ENCODE data around the gene PAQR9.

Gene PAQR9

DNA sequence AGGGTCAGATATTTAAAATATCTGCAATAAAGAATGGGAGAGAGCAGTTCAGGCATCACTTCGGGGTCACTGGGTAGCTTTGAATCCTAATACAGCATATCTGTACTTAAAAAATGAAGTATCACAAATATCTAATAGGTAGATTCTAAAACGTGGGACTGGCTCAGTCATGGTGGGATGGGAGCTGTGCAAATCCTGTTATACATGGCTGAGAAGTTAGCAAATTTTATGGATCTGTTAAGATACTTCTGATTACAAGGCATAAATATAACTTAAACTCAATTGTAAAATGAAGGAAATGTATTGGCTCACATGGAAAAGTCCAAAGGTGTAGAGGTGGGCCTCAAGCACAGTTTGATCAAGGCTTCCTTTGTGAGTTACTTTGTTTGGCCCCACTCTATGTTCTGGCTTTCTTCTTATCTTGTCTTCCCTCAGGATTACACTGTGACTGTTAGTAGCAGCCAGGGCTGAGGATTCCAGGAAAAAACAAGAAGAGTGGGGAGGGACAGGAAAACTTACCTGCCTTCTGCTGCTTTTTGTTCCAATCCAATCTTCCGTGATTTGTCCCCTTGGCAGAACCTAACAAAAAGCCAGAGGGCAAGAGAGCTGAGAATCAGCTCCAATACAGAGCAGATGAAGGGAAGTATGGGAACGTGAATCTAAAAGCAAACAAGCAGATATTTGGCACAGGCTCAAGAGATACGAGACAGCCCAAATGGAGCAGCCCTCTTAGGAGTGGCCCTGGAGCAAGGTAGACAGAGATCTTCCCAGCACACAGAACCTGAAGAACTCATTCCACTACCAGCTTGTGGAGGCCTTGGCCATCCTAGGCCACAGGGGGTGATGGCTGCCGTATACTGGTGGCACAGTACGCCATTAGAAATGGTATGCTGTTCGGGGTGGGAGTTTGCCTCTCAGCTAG lies 10.9 kb downstream of the PAQR9 start:
- no peak for DNase-seq

GRCh38 chr3:142951794-142952193 lies 11.7 kb downstream of the PAQR9 start:
- DNase-seq, result no peak

- DNase-seq, result no peak
Observed at GRCh38 chr3:142950972-142951371, 12.5 kb downstream of the PAQR9 start.

- DNase-seq, result no peak
Observed at GRCh38 chr3:142947799-142948575, 15.5 kb downstream of the PAQR9 start.

- DNase-seq, result no peak
Observed at GRCh38 chr3:142947352-142947751, 16.1 kb downstream of the PAQR9 start.

- no peak for DNase-seq
Observed at GRCh38 chr3:142946861-142947260, 16.6 kb downstream of the PAQR9 start.

- DNase-seq, result no peak
Observed at GRCh38 chr3:142945023-142945422, 18.5 kb downstream of the PAQR9 start.

DNA sequence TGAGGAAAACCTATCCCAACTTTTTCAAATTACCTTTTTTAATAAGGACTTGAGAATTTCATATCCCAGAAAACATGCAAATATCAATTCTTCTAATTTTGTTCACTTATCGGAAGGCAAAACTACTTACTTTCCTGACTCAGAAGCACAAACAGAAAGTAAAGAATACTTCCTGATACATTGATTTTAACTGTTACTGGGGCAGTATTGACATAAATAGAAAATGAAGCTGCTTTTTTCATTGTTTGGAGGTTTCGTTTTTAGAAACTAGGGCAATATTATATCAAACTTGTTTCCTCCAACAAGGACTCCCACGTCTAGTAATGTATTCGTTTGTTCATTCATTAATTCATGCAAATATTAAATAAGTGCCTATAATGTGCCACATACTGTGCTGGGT lies 19.1 kb downstream of the PAQR9 start:
- DNase-seq, result no peak

DNA sequence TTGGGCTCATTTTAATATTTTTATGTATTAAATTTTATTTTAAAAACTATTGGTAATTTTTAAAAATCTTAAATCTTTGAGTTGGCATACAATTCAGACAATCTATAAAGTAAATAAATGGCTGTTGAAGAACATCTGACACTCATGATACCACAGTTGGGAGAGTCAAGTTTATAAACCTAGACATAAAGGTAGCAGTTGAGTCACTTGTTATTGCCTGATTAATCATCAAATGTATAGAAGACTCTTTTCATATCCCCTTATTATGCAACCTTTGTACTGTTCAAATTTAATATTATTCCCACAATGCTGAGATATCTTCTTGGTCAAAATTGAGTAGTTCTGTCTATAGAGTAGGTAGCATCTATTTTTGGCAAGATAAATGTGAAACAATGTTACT lies 19.6 kb downstream of the PAQR9 start:
- no peak for DNase-seq

DNA sequence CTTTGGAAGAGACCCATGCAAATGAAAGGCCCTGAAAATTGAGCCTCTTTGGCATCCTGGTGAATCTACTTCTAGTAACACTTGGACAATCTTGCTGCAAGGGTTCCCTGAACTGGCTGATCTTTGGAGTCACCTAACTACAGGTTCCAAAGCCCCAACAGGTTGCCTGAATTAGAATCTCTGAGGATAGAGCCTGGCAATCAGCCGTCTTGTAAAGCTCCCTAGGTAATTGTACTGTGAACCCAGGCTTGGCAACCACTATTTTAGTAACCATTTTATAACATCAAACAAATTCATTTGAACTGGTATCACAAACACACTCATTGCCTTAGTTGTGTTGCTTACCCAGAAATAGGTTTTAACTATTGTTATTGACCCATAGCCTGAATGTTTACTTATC lies 20.1 kb downstream of the PAQR9 start:
- DNase-seq, result no peak

GRCh38 chr3:142941373-142942123 lies 21.9 kb downstream of the PAQR9 start:
- no peak for DNase-seq

DNA sequence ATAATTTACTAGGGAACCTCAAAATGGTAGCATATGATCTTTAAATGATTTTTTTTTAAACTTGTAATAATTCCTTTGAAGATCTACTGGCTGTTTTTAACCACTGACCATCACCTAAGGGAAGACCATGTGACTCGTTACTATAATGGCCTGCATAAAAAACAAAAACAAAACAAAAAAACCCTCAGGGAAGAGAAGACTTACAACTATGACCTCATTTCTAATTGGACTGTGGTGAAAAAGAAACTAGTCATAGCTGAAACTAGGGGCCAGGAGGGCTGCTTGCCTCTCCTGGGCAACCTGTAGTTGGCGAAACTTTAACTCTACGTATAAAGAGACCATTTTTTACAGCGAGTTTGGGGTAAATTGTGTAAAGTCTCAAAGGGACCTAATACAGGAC lies 23.0 kb downstream of the PAQR9 start:
- DNase-seq, result no peak

- no peak for DNase-seq
Observed at GRCh38 chr3:142940000-142940399, 23.5 kb downstream of the PAQR9 start.

DNA sequence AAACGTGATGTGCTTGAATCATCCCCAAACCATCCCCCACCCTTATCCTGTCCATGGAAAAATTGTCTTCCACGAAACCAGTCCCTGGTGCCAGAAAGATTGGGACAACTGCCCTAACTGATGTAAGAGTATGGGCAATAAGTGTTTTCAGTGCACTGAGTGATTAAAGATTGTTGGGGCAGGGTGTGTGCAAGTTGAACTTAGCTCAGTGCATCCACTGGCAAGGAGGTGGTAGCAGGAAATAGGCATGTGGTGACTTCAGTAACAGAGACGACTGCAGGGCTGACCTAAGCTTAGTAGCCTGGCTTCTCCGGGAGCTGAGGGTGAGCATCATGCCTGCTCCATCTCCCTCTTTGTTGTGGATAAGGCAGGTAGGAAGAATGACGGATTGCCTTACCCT lies 27.5 kb downstream of the PAQR9 start:
- no peak for DNase-seq

DNA sequence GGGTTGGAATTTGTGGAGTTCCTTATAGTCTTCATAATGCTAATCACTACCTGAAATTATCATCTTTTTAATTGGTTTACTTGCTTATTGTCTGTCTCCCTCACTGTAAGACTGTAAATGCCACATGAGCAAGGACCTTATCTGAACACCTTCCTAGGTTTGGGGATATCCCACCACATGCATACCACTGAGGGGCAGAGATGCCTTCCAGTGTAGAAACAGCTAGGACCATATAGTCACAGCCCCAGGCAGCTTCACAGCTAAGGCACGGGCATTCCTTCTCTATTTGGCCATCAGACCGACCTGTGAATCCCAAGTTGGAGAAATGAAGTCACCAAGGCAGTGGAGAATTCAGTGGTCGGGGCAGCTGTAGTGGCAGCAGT lies 28.6 kb downstream of the PAQR9 start:
- no peak for DNase-seq

DNA sequence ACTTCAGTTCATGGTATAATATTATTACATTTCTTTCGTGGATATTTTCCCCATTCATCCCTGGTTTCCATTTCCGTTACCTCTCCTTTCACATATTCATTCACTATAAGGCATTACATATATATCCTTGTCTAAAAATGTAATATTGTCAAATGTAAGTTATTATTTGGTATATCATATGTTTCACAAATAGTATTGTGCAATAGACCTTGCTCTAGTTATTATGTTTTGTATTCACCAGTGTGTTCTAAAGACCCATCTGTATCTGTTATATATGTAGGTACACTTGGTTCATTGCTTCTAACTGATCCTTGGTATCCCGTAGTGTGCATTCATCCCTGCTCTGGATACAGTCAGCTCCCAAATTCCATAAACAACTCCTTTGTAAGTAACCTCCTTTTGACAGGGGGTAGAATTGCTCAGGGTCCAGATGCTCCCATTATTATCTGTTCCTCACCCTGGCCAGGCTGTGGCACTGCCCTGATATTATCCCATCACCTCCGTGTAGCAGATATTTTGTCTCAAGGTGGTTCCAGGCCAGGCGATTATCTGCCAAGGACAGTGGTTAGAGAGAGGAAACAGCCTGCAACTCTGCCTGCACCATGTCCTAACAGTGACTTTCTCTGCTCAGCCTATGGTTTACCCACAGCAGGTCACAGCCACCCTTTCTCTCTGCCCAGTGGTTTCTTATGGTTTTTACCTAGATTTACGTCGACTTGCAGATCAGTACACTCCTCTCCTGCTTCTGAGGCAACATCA lies 29.2 kb downstream of the PAQR9 start:
- DNase-seq, result no peak

DNA sequence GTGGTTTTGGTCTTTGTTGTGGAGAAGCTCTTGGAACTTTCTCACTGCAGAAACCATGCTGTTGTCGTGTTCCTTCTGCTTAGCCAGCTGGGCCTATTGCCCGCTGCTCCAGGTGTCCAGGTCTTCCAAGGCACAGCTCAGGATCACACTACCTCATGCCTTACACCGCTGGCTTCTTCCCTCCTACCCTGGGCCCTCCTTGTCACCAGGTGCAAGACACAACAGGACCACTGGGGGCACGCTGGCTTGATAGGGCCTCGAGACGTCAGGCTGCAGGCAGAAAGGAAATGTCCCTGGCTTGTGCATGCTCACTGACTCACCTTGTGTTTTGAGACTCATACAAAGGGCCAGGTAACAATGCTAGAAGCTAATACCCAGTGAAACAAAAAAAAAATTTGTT lies 32.3 kb downstream of the PAQR9 start:
- DNase-seq, result no peak

- no peak for DNase-seq
Observed at GRCh38 chr3:142930463-142930862, 33.0 kb downstream of the PAQR9 start.

DNA sequence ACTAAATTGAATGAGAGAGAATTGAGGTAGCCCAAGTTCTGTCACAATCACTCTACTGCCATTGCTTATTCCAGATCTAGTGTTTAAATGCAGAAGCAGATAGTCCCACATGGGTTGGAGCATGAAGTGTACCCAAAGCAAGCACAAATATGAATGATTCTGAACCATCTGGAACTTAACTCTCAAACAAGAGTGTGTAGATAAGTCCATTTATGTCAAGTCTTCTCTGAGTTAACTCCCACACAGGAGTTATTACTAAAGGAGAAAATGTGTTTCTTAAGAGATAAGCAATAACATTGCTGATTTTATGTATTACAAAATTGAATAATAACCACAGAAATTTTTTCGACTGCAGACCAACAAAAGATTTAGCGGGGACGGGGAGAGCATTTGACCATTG lies 33.6 kb downstream of the PAQR9 start:
- no peak for DNase-seq

GRCh38 chr3:142929109-142929508 lies 34.4 kb downstream of the PAQR9 start:
- no peak for DNase-seq

DNA sequence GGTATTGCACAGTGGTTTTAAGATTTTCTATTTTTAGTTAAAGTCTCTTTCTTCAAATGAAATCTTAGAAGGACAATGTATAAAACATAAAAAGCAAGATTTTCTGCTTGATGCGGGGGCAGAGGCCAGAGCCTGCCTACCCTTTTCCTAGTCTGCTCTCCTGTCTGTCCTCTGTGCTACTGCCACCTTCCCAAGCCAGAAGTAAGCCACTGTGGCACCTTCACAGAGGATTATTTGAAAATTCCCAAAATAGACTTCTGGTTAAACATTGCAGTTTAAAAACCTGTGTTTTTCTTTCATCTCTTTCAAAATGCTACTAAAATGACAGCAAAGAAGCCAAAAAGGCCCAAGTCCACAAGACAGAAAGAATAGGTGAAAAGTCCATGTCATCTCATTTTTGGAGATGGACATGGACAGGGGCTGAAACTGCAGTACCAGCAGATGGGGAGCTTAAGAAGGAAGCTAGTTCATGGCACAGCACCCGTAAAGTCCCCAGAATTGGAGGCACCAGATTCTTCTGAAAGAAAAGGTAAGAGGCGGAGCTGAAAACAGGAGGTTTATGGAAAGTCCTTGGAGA lies 37.0 kb downstream of the PAQR9 start:
- DNase-seq, result no peak

Measured in amygdala (tissue), 56 donors.